ENCODE data around the gene SDK1. TPM values are rescaled to one million over a fixed set of nuclear protein-coding genes. Genes with fewer than 3 reads are reported as not detected.

Gene SDK1
- total RNA-seq, 6 experiments from 2014 or later = not detected

DNA sequence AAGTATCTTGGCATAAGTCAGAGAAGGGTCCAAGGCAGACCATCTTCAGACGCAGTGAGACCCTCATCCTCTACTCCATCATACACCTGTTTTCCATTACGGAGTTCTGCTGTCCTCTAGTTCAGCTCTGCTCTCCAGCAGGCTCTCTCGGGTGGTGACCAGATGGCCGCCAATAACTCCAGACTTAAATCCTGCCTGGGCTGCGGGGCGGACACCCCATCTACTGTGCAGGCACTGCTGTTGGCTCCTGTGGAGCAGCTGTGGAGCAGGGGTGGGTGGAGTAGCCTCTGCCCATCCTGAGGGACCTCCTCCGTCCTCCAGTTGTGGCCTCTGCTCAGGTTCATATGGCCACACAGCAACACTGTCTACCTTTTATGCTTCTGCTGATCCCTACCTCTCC is 608.1 kb downstream of the SDK1 start:
- Mint-ChIP-seq H3K27ac (no peak overlapping the region), H3K36me3 (ENCODE audit: low read depth) (peaks cover 1% of the 10 kb centered on the region; the same call in 1 of the 2 replicates), H3K4me1 (ENCODE audit: low read depth) (no peaks in the 10 kb centered on the region), H3K9me3 (peaks cover 41% of the 10 kb centered on the region), H3K4me3 (no peak overlapping the region), H3K27me3 (ENCODE audit: insufficient read depth) (no peaks in the 10 kb centered on the region)
- TF ChIP-seq, protein P1, sequence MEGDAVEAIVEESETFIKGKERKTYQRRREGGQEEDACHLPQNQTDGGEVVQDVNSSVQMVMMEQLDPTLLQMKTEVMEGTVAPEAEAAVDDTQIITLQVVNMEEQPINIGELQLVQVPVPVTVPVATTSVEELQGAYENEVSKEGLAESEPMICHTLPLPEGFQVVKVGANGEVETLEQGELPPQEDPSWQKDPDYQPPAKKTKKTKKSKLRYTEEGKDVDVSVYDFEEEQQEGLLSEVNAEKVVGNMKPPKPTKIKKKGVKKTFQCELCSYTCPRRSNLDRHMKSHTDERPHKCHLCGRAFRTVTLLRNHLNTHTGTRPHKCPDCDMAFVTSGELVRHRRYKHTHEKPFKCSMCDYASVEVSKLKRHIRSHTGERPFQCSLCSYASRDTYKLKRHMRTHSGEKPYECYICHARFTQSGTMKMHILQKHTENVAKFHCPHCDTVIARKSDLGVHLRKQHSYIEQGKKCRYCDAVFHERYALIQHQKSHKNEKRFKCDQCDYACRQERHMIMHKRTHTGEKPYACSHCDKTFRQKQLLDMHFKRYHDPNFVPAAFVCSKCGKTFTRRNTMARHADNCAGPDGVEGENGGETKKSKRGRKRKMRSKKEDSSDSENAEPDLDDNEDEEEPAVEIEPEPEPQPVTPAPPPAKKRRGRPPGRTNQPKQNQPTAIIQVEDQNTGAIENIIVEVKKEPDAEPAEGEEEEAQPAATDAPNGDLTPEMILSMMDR (IDR thresholded peaks at IDR 0.05) = no peak
- no peak for DNase-seq

- Mint-ChIP-seq H3K4me1 (ENCODE audit: low read depth) (no peaks in the 10 kb centered on the region), H3K27ac (no peak overlapping the region), H3K9me3 (peaks cover 41% of the 10 kb centered on the region)
Measured at GRCh38 chr7:3910054-3910453, 609.0 kb downstream of the SDK1 start.

DNA sequence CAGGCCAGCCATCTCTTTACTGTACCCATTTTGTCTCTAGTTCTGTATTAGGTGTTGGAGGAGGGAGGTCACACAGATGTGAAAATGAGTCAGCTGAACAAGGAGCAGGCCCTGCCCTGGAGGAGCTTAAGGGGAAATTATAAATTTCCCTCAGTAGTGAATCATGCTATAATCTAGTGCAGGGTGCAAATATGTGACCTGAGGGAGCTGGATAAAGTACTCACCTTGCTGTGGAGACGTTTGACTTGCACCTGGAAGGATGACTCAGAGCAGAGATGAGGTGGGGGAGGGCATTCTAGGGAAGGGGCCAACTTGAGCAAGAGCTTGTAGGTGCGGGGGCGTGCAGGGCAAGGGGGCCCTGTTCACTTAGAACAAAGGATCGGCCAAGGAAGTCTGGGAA is 610.6 kb downstream of the SDK1 start:
- Mint-ChIP-seq H3K36me3 (ENCODE audit: low read depth) (no peaks in the 10 kb centered on the region; the same call in 1 of the 2 replicates), H3K27ac (no peak overlapping the region), H3K9me3 (peaks cover 34% of the 10 kb centered on the region), H3K4me3 (no peak overlapping the region), H3K4me1 (ENCODE audit: low read depth) (no peaks in the 10 kb centered on the region), H3K27me3 (ENCODE audit: insufficient read depth) (no peaks in the 10 kb centered on the region)
- TF ChIP-seq, protein P1 (IDR thresholded peaks at IDR 0.05) = no peak
- DNase-seq = no peak

More at GRCh38 chr7:3910054-3910453, 609.0 kb downstream of the SDK1 start:
- DNase-seq = no peak
- no peaks in the 10 kb centered on the region; the same call in 1 of the 2 replicates for H3K36me3 Mint-ChIP-seq (ENCODE audit: low read depth)
- H3K27me3 Mint-ChIP-seq (ENCODE audit: insufficient read depth) = no peaks in the 10 kb centered on the region
- no peak overlapping the region for H3K4me3 Mint-ChIP-seq
- TF ChIP-seq, protein P1 (IDR thresholded peaks at IDR 0.05) = no peak

- TF ChIP-seq, protein P1 (IDR thresholded peaks at IDR 0.05) = no peak
- no peaks in the 10 kb centered on the region for H3K27me3 Mint-ChIP-seq (ENCODE audit: insufficient read depth)
- DNase-seq = no peak
- no peak overlapping the region for H3K27ac Mint-ChIP-seq
- no peaks in the 10 kb centered on the region; the same call in 1 of the 2 replicates for H3K36me3 Mint-ChIP-seq (ENCODE audit: low read depth)
- H3K9me3 Mint-ChIP-seq = peaks cover 31% of the 10 kb centered on the region
- no peaks in the 10 kb centered on the region for H3K4me1 Mint-ChIP-seq (ENCODE audit: low read depth)
- H3K4me3 Mint-ChIP-seq = no peak overlapping the region
Measured at GRCh38 chr7:3912291-3912690, 611.2 kb downstream of the SDK1 start.

- no peak for DNase-seq
- H3K9me3 Mint-ChIP-seq = peaks cover 32% of the 10 kb centered on the region
Measured at GRCh38 chr7:3914051-3914775, 613.2 kb downstream of the SDK1 start.

More at GRCh38 chr7:3914051-3914775, 613.2 kb downstream of the SDK1 start:
- TF ChIP-seq, protein P1 (IDR thresholded peaks at IDR 0.05) = no peak
- no peaks in the 10 kb centered on the region; the same call in 1 of the 2 replicates for H3K36me3 Mint-ChIP-seq (ENCODE audit: low read depth)
- no peaks in the 10 kb centered on the region for H3K4me1 Mint-ChIP-seq (ENCODE audit: low read depth)
- no peaks in the 10 kb centered on the region for H3K27me3 Mint-ChIP-seq (ENCODE audit: insufficient read depth)
- H3K4me3 Mint-ChIP-seq = no peak overlapping the region
- no peak overlapping the region for H3K27ac Mint-ChIP-seq
